GM21360 (cell line): ENCODE results near the gene PISD.
A peak's percentile ranks its signal among the peaks of the same experiment; 100 is the strongest.

ENCODE experiments used
- ATAC-seq: cut with Tn5 transposase; IDR thresholded peaks from one replicate; pipeline ENCODE4 v1.9.1; 2021; ENCODE audit warnings: mild to moderate bottlenecking, moderate library complexity; ENCODE audit not compliant: unreplicated experiment

The PISD gene

DNA sequence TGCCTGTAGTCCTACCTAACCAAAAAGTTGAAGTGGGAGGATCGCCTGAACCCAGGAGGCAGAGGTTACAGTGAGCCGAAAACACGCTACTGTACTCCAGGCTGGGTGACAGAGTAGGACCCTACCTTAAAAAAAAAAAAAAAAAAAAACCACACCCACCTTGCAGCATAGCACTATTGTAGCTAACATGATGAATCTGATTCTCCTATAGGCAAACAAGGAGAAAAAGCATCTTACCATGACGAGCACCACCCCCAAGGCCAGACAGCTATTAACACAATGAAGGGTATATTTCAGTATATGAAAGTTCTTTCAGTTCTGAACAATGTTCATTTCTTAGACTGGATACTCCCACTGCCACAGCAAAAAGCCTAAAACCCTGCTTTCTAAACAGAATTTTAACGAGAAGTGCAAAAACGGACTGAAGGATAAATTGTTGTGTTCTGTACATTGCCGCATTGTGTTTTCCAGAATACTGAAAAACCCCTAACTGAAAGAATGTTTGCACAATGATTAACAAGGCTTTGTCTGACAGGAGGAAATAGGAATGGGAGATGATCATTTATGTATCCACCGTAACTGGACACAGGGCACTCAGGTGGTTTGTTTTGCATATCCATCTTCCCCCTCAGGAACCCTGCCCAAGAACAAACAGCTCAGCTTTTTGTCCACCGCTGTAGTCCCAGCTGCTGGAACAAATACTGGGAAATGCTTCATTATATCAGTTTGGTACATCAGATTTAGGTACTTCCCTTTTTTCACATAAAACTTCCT, 8.9 kb downstream of the PISD start:
- no peak for ATAC-seq

DNA sequence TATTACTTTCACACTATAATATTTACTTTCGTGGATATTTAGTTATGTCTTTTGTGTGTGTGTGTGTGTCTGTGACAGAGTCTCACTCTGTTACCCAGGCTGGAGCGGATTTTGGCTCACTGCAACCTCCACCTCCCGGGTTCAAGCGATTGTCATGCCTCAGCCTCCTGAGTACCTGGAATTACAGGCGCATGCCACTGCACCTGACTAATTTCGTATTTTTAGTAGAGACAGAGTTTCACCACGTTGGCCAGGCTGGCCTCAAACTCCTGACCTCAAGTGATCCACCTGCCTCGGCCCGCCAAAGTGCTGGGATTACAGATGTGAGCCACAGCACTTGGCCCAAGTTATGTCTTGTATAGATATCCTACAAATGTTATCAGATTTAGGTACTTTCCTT, 9.9 kb downstream of the PISD start:
- no peak for ATAC-seq

DNA sequence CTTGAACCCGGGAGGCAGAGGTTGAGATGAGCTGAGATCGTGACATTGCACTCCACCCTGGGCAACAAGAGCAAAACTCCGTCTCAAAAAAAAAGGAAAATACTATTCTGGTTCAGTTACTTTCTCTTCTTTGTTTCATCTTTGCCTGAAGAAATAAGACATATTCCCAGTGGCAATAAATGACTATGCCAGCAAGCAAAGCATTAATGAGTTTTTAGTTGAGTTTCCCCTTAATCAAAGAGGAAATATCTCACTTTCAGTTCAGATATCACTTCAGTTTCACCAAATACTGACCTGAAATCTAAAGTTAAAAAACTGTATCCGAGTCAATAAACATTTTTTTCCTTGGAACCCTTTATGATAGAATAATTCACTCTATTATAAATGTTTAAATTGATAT, 10.4 kb downstream of the PISD start:
- no peak for ATAC-seq

DNA sequence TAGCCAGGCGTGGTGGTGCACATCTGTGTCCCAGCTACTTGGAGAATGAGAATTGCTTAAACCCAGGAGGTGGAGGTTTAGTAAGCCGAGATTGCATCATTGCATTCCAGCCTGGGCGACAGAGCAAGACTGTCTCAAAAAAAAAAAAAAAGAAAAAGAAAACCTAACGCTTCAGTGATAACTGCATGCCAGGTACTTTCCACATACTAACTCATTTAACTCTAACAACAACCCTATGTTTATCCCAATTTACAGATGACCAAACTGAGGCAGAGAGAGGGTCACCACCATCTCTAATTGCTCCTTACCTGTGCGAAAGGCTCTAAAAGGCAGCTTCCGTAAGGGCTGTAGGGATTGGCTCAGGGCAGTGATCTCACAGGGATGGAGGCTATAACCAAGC, 11.6 kb downstream of the PISD start:
- ATAC-seq, result no peak

DNA sequence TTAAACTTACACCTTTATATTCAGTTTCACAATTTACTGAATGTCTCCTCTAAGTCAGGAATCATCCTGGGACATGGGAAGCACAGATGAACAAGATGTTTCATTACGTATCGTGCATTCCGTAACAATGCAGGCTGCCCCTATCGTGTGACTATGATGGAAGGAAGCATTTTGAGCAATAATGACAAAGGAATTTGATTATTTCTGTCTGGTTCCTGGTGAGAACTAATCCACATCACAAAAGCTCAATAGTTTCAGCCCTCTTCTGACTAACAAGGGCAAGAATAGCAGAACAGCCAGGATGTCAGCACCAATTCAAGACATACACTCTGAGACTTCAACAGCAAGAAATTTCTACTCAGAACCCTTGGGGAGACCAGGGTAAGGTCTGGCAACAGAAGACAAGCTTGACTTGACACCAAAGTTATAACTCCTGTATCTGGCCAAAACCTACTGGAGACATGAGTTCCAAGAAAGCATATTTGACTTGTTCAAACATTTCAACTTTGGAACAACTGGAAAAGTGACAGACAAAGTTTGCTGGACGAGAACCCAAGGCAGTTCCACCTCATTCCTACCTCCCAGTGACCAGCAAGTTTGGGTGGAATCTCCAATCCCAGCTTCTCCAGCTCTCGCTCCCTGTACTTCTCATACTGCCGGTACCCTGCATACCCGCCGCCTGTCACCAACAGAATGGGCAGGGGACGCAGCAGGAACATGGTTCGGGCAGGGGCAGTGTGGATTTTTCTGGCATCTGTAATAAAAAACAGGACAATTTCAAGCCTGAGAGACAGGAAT, 14.3 kb downstream of the PISD start:
- ATAC-seq, result no peak

DNA sequence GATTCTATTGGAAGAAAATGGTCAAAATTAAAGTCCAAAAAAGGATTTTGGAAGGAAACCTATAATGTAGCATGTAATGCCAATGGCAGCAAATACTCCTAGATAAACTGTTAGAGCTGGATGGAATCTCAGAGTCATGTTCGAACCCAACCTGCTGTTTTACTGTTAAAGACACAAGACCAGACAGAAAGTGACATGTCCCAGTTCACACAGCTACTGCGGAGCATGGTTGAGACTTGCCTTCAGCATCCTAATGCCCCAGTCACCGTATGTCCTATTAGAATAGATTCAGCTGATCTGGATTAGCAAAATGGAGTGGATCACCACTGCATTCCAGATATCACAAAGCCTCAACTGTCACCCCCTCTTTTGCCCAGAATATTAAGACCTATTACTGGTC, 14.9 kb downstream of the PISD start:
- no peak for ATAC-seq

DNA sequence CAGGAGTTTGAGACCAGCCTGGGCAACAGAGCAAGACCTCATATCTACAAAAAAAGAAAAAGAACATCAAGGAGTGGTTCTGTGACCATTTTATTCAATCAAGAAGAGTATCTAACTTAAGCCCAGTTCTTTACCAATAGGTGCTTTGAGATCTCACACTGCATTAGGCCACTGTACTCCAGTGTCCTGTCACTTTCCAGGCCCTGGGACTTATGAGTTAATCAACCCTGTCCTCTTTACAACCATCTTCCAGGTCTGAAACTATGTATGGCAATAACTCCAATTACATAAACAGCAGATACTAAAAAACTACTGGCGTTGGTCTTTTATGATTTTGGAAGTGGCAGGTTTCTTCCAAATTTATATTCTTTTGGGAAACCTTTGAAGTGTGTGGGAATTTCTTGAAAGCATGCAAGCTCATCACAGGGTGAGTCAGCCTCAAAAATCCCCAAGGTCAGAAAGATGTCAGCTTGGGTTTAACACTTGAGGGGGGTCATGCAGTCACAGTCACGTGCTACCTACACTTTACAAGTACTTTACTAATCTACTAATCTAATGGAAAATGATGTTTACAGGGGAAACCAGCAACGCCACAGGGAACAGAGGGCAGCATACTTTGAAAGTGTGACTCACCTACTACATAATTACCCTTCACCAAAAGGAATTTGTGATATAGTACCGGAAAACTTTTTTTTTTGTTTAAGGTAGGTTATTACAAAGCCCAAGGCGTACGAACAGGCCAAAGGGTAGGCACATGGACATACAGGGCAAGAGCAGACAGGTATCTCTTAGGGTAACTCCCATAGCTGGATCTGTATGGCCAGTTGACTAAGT, 15.6 kb downstream of the PISD start:
- no peak for ATAC-seq

DNA sequence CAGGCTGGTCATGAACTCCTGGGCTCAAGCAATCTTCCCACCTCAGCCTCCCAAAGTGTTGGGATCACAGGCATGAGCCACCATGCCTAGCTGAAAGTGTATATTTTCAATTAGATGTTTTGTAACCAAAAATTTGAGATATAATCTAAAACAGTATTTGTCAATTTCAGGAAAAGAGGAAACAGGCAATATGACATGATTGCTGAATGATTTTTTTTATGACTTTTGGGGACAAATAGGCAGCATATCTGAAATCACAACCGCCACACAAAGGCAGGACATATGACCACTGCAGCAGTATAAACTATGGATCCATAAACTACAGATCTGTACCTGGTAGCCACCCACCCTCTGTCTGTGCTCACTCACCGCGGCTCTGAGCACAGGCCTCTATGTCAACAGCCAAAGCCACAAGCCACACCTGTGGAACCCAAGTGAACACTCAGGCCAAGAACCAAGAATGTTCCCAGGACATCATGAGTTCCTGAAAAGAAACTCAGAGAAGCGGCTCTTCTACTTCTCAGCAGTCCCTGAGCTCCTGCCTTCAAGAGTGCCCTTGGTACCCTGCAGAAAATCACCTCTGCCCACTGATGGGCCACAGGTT, 22.5 kb downstream of the PISD start:
- ATAC-seq, result no peak

DNA sequence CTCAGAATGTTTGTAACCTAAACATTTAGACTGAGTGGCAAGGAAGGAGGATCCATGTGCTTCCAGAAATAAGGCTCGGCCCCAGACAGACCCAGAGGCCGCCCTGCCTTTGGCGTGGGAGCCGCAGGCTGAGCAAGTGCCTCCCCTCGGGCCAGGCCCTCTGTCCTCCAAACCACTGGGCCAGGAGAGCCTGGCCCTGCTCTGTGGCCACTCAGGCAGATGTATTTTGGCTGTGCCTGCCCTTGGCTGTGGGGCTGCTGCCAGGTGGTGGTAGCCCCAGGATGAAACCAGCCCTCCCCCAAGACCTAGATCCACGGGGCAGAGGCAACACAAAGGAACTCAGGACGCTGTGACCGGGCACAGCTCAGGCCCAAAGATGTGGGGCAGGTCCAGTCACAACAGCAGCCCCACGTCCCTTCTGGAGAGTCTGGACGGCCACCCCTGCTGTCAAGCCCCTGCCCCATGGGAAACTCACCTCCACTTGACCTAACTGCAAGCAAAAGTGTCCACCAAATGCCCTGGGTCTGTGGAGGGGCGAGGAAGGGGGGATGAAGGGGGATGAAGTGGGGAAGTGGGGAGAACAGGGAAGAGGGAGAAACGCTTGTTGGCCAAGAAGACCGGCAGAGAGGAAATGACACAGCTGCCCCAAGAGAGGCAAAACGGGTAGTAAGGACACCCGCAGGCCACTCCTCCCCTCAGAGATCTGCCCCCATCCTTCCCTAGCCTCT, 24.0 kb downstream of the PISD start:
- ATAC-seq, result peak; percentile 4

DNA sequence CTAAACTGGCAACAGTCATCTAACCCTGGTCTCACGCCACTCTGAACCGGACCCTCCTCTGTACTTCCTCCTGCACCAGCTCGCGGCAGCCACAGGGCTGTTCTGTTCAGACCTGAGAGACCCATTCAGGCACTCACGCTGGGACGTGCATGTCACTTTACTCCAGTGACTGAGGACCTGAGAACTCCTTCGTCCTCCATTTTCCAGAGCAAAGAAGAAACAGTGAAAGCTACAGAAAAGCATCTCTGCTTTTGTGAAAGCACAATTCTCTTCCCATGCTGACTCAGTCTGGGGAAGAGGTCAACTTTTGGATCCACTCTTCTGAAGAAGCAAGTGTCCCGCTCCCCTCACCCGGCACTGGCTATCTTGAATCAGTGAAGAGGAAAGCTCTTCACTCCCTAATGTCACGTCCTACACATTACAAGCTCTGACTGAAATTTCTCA, 24.5 kb downstream of the PISD start:
- peak; percentile 45 for ATAC-seq

DNA sequence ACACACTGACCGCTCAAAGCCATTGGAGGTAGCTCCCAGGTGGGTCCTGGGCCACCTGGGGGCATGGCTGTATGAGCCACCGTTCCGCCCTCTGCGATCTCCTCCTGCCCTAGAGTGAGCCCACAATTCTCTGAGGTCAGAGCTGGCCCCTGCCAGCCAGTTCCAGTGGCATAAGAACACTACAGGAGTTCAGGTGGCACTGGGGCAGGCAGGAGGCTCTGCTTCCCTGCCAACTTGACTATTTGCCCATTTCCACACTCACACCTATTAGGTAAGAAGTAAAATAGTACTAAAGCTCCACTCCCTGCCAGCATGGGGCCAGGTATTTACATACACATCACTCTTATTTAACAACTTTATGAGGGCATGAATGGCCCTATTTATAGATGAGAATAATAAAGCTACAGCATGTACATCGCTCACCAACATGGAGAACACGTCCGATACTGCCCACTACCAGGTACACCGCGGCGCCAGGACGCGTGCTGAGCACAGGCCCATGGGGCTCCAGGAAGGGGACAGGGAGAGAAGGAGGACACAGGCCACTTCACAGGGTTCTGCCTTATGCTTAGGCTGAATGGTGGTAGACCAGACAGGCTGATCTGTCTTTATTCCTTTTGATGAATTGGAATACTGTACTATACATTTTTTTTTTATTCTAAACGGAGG, 26.2 kb downstream of the PISD start:
- no peak for ATAC-seq

DNA sequence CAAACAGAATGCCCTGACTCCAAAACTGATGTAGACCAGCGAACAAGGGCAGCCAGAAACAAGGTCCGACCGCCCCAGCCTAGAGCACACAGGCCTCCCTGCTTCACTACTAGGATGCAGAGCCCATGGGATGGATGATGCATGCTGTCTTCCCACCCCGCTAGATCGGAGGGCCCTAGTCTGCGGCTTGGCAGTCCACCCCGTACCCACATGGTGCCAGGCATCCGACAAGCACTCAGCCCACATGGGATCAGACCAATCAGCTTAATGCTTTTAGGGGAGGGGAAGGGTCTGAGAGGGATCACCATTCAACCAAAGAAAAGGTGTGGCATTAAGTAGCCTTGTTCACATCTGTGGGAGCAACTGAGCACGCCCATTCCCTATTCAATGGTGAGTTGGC, 30.6 kb downstream of the PISD start:
- ATAC-seq, result no peak

DNA sequence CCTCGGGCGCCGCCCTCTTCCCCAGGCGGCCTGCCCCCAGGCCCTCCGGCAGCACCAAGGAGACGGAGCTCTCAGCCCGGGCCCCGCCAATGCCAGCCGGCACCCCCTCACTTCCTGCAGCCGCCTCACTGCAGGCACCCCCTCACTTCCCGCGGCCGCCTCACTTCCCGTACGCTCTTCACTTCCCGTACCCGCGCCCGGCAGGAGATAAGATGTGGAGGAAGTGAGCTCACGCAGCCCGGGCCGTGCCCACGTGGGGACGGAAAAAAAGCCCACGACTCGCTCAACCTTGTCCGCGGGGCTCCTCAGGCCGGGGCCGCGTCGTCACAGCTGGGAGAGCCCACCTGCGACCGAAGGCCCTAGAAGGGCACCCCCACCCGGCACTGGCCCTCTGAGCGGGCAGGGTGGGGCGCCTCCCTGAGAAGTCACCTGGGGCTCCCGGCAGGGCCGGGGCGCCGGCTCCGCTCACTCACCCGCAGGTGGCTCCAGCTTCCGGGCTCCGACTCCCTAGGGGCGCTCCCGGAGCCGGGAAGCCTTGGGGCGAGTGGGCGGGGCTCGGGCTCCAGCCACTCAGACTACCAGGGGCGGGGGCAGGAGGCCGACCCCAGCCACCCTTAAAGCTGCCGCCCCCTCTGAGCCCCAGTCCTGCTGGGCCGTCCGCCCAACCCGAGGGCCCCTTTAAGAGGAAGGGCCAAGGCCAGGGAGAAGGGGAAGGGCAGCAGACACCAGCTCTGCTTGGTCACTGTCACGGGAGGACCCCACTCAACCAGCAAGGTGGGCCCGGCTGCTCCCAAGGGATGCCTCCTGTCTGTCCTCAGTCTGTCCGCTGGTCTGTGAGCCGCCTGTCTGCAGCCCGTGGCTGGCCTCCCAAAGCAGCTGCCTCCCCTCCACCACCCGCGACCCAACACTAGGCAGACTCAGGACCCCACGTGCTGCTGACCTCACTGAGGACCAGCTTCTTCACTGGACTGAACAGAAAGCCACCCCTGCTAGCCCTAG, 31.4 kb downstream of the PISD start:
- ATAC-seq, result peak; percentile 54

DNA sequence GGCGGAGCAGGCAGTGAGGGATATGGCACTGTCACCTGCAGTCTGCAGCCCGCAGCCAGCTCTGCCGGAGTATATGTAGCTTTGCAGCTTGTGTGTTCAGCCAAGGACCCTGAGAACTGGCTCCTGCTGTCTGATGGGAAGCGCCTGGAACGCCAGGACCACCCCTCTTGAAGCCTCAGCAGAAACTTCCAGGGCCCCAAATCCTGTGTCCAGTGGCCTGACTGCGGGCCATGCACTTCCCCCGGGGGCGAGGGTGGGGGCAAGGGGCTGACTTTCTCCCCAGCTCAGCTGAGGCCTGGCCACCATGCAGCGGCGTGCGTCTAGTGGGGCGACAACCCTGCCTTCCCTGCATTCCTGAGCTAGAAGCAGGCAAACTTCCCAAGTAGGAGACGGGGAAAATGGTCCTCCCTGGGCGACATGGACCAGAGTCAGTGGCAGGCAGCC, 32.3 kb downstream of the PISD start:
- ATAC-seq, result no peak

DNA sequence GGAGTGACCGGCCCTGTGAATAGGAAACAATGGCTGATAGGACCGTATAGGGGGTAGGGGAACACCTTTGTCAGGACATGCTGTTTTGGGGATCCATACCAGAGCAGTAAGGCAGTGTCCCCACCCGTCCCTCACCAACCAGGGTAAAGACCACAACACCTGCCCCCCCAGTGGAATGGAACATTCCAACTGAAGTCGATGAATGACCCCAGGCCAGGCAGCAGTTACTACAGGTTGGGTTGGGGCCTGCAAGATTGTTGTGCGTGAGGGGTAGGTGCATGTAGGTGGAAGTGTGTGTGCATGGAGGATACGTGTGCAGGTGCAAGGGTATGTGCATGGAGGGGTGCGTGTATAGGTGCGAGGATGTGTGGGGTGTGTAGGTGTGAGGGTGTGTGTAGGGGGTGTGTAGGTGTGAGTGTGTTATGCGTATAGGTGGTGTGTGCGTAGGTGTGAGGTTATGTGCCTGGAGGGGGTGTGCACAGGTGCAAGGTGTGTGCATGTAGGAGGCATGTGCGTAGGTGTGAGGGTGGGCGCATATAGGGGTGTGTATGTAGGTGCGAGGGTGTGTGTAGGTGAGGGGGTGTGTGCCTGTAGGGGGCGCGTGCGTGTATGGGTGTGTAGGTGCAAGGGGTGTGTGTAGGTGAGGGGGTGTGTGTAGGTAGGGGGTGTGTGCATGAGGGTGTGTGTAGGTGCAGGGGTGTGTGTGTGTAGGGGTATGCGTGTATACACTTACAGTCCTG, 32.9 kb downstream of the PISD start:
- no peak for ATAC-seq

DNA sequence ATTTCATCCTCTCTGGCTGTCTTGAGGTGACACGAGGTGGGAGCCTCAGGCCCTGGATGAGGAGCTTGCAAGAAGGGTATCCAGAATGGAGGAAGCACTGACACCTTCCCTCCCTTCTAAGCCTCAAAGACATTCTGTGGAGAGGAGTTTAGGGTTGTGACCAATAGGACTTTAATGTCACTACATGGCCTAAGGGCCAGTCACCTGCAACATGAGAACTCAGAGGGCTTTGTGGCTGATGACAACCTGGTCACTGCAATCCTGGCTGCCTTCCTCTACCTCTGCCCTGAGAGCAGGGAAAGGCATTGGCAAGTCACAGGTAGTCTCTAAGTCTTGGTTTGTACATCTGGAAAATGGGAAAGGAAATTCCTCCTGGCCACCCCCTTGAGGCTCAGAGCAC, 33.7 kb downstream of the PISD start:
- no peak for ATAC-seq

DNA sequence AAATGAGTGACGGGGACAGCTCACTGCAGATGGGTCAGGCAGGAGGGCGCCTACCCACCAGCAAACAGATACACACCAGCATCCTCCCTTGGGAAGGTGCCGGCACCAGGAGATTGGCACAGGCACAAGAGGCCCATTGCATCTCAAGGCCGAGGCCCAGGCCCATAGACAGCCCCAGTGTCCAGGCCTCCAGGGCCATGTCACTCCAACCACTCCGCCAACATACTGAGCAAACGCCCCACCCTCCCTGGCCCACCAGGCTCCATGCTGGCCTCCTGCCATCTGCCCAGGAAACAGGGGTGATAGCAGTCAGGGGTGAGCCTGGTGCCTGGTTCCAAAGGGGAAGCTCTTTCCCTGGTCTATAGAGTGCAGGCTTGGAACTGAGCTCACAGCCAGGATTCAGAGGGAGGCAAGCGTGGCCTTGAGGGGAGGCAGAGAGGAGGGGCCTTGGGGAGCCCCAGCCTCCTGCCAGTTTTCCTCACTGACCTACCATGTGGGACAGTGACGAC, 34.7 kb downstream of the PISD start:
- no peak for ATAC-seq
